PC-9 (cell line): ENCODE data around the gene SNX8. TPM values are rescaled to one million over a fixed set of nuclear protein-coding genes. Genes with fewer than 3 reads are reported as not detected.

Experiments
- BruUV-seq: library from RNA; stranded (reverse); fragments of 400-500 nt; replicated peaks from 2 replicates; lab custom pipeline; 2021; lab: Mats Ljungman, UMichigan
- CTCF ChIA-PET: fragments of 300-600 bp; sonication (Branson Sonifier 250); formaldehyde crosslinking; loops from one replicate; lab custom pipeline; 2022; ENCODE audit warnings: antibody characterized with exemption; lab: Charles Lee
- POLR2A ChIA-PET: fragments of 300-600 bp; sonication (Branson Sonifier 250); formaldehyde crosslinking; loops from one replicate; lab custom pipeline; 2022; ENCODE audit warnings: antibody characterized with exemption; ENCODE audit not compliant: unreplicated experiment; lab: Charles Lee
- DNase-seq, 2 experiments: peaks; one replicate each; pipeline versions ENCODE4 v3.0.0 to v3.0.0-alpha.2; 2015 to 2022; ENCODE audit warnings: mixed read lengths in 1 of 2
- H2AFZ ChIP-seq: fragments of 200-600 bp; sonication (generic); 2 replicates; pipeline ENCODE4 v1.8.1; 2017; ENCODE audit warnings: antibody characterized with exemption
- H3F3A ChIP-seq: fragments of 200-600 bp; sonication (generic); 2 replicates; pipeline ENCODE4 v1.8.1; 2017; ENCODE audit warnings: antibody characterized with exemption, mild to moderate bottlenecking, low read depth; ENCODE audit not compliant: insufficient read depth
- H3K27ac ChIP-seq: fragments of 200-600 bp; sonication (generic); 2 replicates; pipeline ENCODE4 v1.6.1; 2016; ENCODE audit warnings: mixed run types
- H3K27me3 ChIP-seq: fragments of 200-600 bp; sonication (generic); 2 replicates; pipeline ENCODE4 v1.6.1; 2016; ENCODE audit warnings: low read depth, mixed run types; ENCODE audit not compliant: insufficient read depth
- H3K36me3 ChIP-seq: fragments of 200-600 bp; sonication (generic); 2 replicates; pipeline ENCODE4 v1.6.1; 2016; ENCODE audit warnings: low read depth, mixed run types
- H3K4me1 ChIP-seq: fragments of 200-600 bp; sonication (generic); replicated peaks from 2 replicates; pipeline ENCODE4 v1.6.1; 2016; ENCODE audit warnings: mixed run types; ENCODE audit not compliant: insufficient read depth
- H3K4me2 ChIP-seq: fragments of 200-600 bp; sonication (generic); 2 replicates; pipeline ENCODE4 v1.6.1; 2017; ENCODE audit warnings: mixed run types
- H3K4me3 ChIP-seq: fragments of 200-600 bp; sonication (generic); 2 replicates; pipeline ENCODE4 v1.6.1; 2016; ENCODE audit warnings: mixed run types
- H3K79me2 ChIP-seq: fragments of 200-600 bp; sonication (generic); 2 replicates; pipeline ENCODE4 v1.6.1; 2017; ENCODE audit warnings: low read depth, mixed run types
- H3K9me2 ChIP-seq: fragments of 200-600 bp; sonication (generic); 2 replicates; pipeline ENCODE4 v1.8.1; 2017; ENCODE audit warnings: mild to moderate bottlenecking; ENCODE audit not compliant: insufficient read depth
- H3K9me3 ChIP-seq: fragments of 200-600 bp; sonication (generic); 2 replicates; pipeline ENCODE4 v1.8.1; 2016; ENCODE audit warnings: low read depth; ENCODE audit not compliant: insufficient read depth
- H4K20me1 ChIP-seq: fragments of 200-600 bp; sonication (generic); 2 replicates; pipeline ENCODE4 v1.8.1; 2017; ENCODE audit not compliant: insufficient read depth
- CTCF ChIP-seq: fragments of 200-600 bp; sonication (generic); conservative IDR thresholded peaks from 2 replicates; pipeline ENCODE4 v1.6.1; 2017; ENCODE audit warnings: mixed run types, antibody characterized with exemption, mild to moderate bottlenecking, moderate library complexity
- EZH2 ChIP-seq: fragments of 200-600 bp; sonication (generic); IDR thresholded peaks from 2 replicates; pipeline ENCODE4 v1.8.0; 2017; ENCODE audit warnings: antibody characterized with exemption, low read depth
- intact Hi-C: fragments of 100-400 bp; cut with micrococcal nuclease; formaldehyde crosslinking; loops from one replicate; pipeline ENCODE4 v1.10.0; 2022; ENCODE audit not compliant: unreplicated experiment
- total RNA-seq: library from RNA; stranded (reverse); gene quantifications from 2 replicates; pipeline ENCODE4 v1.2.3, GENCODE V29; 2021

Gene SNX8
- total RNA-seq, 1 experiment from 2014 or later = 102 TPM

GRCh38 chr7:2359610-2360009 lies 45.4 kb upstream of the SNX8 start:
- Histone ChIP-seq H3K27ac (no peak overlapping the region), H3K27me3 (no peaks in the 10 kb centered on the region), H3K4me2 (no peak overlapping the region), H3K4me1 (peaks cover 18% of the 10 kb centered on the region), H3K79me2 (peaks cover 96% of the 10 kb centered on the region), H3F3A (peaks cover 67% of the 10 kb centered on the region), H3K36me3 (peaks cover 64% of the 10 kb centered on the region), H3K9me2 (no peaks in the 10 kb centered on the region), H3K9me3 (no peaks in the 10 kb centered on the region), H2AFZ (no peak overlapping the region), H3K4me3 (no peak overlapping the region), H4K20me1 (peaks cover 92% of the 10 kb centered on the region)
- no peak for DNase-seq
- no peak for TF ChIP-seq CTCF
- TF ChIP-seq EZH2 = no peak
- intact Hi-C loops = no loop called here
- ChIA-PET POLR2A (no interaction called here), CTCF (no interaction called here)
- BruUV-seq = no TSS peak

GRCh38 chr7:2358968-2359527 lies 44.8 kb upstream of the SNX8 start:
- Histone ChIP-seq H3K36me3 (peaks cover 59% of the 10 kb centered on the region), H3K4me3 (no peak overlapping the region), H4K20me1 (peaks cover 86% of the 10 kb centered on the region), H2AFZ (no peak overlapping the region), H3K4me2 (no peak overlapping the region), H3K79me2 (peaks cover 91% of the 10 kb centered on the region), H3K9me2 (no peaks in the 10 kb centered on the region), H3F3A (peaks cover 66% of the 10 kb centered on the region), H3K9me3 (no peaks in the 10 kb centered on the region), H3K4me1 (peaks cover 18% of the 10 kb centered on the region), H3K27me3 (no peaks in the 10 kb centered on the region), H3K27ac (no peak overlapping the region)
- intact Hi-C loops = no loop called here
- ChIA-PET POLR2A (no interaction called here), CTCF (interaction anchor here (0.6 kb wide), 1 partner anchor 60 kb away, joined by 3 read pairs; no protein-coding TSS in a partner anchor)
- DNase-seq = no peak
- BruUV-seq = no TSS peak
- TF ChIP-seq EZH2 (no peak), CTCF (no peak)

- peaks cover 88% of the 10 kb centered on the region for H3K79me2 ChIP-seq
- no peaks in the 10 kb centered on the region for H3K9me2 ChIP-seq
- intact Hi-C loops = no loop called here
- TF ChIP-seq EZH2 = no peak
- no peak for TF ChIP-seq CTCF
- 0 out of 2 replicates have a peak overlapping the region, but pooled peaks have one; percentile 2 for H3K27ac ChIP-seq
- H4K20me1 ChIP-seq = peaks cover 72% of the 10 kb centered on the region
- ChIA-PET CTCF (no interaction called here), POLR2A (interaction anchor here (0.6 kb wide), 1 partner anchor 19 kb away, joined by 7 read pairs; no protein-coding TSS in a partner anchor)
- H3F3A ChIP-seq = peaks cover 52% of the 10 kb centered on the region
- H3K4me3 ChIP-seq = peak overlapping the region; percentile 7; the same call in 1 of the 2 replicates
- H2AFZ ChIP-seq = no peak overlapping the region
- H3K4me2 ChIP-seq = peak overlapping the region; percentile 95
- peaks cover 27% of the 10 kb centered on the region for H3K4me1 ChIP-seq
- peaks cover 46% of the 10 kb centered on the region for H3K36me3 ChIP-seq
- no peak for DNase-seq
- H3K9me3 ChIP-seq = no peaks in the 10 kb centered on the region
- BruUV-seq = no TSS peak
- H3K27me3 ChIP-seq = no peaks in the 10 kb centered on the region
Measured at GRCh38 chr7:2357571-2357970, 43.3 kb upstream of the SNX8 start.
